NK-92 treated with Interleukin-12 subunit alpha and Interleukin-12 subunit beta, amount 100 ng/mL, for 24 hours (cell line): ENCODE data around the gene TMEM250.

Source experiments
- DNase-seq: peaks from one replicate; lab custom pipeline; 2025; lab: John Stamatoyannopoulos, UW

TMEM250 gene

DNA sequence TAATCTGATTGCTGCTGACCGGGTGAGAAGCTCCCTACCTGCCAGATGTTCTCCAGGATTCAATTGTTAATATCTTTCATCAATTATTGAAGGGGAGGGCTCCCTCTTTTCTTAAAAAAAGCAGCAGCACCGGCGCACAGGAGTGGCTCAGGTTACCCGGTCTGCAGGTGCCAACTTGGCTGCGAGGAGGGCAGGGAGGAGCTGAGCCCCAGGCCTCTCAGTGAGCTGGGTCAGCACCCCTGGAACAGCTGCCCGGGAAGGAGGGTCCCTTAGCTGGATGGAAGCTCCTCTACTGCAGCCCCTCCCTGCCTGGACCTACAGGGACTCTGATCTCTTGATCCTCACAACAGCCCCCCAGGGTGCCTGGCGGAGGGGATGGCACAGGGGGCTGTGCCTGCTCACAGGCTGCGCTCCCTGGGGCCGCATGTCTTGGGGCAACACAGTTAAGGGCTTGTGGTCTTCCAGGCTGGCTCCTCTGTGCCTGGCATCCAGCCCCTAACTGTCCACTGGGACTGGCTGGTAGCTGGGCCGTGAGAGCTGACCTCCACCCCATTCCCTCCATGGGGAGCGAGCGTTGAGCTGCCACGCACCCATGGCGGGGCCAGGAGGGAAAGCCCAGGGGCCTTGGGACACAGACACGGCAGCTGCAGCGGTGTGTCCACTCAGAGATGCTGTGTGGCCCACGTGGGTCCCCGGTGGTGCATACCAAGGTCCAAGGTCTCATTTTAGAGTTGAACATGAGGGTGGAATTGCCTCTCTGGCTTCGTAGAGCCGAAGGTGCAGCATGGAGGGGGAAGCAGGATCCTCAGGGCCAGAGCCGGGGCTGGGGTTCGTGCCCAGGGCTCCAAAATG lies 28.6 kb upstream of the TMEM250 start:
- DNase-seq = no peak

DNA sequence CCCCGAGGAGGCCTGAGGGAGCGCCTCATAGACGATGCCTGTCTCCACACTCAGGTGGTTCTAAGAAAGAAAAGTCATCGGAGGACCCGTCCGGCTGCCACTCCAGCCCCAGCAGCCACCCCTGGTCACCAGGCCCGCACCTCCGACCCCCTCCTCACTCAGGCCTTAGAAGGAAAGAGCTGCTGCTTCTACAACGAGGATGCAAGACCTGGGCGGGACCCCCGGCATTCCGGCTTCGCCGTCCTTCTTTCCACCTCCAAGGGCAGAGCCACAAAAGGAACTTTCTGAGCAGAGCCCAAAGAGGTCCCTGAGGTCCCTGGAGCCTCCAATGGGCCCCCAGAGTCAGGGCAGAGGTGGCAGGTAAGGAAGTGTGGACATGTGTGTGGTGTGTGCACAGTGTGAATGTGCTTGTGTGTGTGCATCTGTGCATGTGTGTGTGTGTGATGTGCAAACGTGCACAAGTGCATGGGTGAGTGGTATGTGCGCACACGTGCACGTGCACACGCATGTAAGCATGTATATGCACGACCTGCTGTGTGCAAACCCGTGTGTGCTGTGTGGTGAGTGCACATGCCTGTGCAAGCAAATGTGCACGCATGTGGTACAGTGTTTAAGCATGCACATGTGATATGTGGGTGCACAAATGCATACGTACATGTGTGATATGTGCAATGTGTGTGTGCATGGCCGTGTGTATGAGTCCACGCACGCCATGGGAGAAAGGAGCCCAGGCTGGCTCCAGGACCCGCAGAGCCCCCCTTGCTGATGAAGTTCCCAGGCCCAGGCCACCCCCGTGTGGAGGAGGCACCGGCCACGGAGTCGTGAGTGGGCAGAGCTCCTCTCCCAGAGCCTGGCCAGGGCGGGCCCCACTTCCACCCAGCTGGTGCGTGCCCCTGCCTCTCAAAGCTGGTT lies 27.7 kb upstream of the TMEM250 start:
- no peak for DNase-seq

DNA sequence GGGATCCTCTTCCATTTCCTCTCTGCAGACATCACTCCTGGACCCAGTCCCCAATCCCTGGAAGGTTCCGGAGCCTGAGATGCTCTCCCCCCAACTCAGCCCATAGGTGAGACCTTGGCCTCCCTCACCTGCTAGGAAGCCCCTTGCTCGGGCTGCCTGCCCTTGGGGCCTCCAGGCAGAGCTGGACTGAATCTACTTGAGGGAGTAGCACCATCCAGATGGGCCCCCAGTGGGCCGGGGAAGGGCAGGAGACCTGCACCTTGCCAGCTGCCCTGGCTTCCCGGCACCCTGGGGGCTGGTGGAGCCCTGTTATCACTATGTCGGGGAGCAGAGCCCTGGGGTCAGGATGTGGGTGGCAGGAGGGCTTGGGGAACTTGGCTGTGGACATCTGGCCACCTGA lies 26.9 kb upstream of the TMEM250 start:
- DNase-seq = no peak

DNA sequence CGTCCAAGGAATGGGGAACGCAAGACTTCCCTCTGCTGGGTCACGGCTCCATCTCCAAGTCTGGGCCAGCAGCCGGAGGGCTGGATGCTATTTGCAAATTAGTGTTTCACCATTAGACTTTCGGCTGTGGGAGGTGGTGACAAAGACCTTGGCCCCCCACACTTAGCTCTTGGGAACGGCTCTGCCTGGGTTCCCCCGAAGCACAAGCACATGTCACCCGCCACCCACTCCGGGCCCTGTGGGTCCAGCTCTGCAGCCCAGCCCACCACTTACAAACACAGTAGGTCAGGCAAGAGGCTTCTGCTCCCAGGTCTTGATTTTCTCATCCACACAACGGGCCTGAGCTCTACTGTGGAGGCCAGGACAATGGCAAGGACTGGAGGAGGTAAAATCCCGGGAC lies 25.8 kb upstream of the TMEM250 start:
- no peak for DNase-seq

DNA sequence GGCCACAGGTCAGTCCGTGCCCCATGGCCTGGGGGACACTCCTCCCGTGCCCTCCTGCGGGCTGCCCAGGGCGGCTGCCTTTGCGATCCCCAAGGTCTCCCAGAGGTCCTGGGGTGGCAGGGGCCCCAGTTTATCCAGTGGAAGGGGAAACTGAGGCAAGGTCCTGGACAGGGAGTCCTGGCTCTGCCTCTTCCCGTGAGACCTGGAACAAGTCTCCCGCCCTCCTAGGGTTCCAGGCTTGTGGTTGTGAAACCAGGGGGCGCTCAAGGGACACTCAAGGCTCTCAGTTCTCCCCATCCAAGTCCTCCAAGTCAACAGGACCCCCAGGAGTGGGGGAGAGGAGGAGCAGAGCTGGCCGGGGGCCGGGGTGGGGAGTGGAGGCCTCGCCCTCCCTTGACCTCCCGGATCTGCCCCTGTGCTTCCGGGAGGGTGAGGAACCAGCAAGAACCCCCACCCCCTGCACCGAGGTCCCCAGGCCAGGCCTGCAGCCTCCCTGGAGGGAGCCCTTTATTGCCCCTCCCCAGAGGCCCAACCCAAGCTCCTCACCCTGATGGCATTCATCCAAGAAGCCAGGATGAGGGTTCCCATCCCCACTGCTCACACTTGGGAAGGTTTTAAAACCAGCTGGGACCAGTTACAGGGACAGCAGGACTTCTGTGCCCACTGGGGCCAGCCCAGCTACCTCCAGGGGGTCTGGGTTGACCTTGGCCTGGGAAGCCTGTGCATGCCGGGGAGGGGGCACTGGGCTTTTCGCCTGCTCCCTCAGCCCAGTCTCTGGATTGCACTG lies 24.7 kb upstream of the TMEM250 start:
- DNase-seq = no peak

DNA sequence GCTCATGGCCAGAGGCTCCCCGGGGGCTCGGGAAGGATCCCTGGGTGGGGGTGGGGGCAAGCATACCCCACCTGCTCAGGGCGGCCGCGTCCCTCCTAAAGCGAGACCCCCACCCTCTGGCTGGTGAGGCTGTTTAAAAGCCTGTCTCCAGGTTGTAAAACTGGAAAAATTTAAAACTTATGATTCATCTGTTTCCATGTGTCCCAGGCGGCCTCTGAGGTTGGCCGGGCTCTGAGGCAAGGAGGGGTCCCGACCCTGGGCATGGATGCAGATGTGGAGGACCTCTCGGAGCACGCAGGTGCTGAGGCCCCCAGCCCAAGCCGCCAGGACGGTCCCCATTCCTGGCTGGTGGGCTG lies 24.2 kb upstream of the TMEM250 start:
- no peak for DNase-seq

DNA sequence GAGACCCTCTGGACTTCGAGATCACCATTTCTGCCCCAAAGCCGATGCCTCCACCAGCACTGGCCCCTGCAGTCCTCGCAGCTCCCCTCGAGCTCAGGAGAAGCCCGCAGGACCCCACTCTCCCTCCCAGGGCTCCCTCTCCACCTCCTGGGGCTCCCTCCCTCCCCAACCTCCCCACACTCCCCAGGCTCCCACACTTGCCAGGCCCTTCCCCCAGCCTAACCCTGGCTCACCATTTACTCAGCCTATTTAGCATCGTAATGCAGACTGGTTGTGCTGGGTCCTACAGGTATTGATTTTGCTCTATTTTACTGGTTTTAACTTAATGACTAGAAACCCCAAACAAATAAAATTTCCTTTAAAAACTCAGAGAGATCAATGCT lies 23.7 kb upstream of the TMEM250 start:
- no peak for DNase-seq

DNA sequence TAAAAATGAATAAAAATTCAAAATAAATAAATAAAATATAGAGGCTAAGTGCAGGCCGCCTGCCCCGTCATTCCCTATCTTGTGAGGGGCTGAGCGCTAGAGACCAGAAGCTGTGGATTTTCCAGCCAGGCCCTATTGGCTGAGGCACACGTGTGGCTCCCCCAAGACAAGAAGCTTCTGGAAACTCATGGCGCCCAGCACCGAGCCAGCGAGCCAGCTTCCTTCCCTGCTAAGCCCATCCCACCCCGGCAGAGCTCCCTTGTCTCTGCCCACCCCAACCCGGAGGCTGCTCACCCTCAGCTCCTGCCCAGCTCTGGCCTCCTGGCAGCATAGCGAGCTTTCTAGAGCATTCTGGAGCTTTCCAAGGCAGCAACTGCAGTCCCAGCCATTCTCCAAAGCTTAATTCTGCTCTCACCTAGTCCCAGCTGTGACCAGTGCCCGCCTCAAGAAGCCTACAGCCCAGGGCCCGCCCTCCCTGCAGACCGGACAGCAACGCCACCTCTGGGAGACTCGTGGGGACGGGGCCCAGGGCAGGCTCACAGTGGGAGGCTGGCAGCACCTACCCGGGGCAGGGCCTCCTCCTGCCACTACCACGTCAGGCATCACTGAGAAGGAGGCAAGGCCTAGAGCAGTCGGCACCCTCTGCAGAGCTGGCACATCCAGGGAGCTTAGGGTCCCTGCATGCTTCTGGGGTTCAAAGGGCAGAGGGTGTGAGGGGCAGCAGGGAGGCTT lies 23.2 kb upstream of the TMEM250 start:
- DNase-seq = no peak

DNA sequence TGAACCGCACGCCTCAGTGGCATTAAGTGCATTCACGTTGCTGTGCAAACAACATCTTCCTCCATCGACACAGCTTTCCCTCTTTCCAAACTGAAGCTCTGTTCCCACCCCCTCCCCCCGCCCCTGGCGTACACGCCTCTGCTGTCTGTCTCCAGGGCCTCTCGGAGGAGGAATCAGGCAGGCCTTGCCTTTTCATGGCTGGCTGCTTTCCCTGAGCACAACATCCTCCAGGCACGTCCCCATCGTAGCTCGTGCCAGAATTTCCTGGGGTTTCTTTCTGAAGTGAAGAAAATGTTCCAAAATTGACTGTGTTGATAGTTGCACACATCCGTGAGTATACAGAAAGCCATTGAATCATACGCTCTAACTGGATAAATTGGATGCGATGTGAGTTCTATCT lies 22.3 kb upstream of the TMEM250 start:
- DNase-seq = no peak

DNA sequence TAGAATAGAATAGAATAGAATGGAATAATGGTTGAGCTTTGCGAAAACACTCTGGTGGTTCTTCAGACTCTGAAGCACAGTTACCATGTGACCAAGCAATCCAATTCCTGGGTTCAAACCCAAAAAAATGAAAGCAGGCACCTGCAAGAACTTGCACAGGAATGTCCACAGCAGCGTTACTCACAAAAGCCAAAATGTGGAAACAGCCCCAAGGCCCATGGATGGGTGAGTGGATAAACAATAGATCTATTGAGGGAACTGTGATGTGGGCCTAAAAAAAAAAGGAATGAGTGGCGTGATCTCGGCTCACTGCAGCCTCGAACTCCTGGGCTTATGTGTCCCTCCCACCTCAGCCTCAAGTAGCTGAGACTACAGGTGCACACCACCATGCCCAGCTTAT lies 21.4 kb upstream of the TMEM250 start:
- DNase-seq = no peak

DNA sequence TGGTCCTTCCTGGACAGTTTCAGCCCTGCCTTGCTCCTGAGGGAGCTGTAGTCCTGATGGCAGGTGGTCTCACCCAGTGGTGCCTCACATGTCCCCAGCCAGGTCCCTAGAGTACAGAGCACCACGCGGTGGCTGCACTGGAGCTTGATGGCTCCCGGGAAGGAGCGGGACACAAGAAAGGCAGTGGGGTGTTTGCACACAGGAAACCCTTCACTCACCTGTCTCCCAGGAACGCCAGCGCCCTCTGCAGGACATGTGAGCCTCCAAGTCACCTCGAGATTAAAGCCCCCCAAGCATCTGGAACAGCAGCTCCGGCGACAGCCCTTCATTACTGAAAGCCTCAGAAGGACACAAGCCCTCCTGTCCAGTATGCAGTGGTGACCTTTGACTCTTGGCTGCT lies 19.9 kb upstream of the TMEM250 start:
- DNase-seq = no peak

DNA sequence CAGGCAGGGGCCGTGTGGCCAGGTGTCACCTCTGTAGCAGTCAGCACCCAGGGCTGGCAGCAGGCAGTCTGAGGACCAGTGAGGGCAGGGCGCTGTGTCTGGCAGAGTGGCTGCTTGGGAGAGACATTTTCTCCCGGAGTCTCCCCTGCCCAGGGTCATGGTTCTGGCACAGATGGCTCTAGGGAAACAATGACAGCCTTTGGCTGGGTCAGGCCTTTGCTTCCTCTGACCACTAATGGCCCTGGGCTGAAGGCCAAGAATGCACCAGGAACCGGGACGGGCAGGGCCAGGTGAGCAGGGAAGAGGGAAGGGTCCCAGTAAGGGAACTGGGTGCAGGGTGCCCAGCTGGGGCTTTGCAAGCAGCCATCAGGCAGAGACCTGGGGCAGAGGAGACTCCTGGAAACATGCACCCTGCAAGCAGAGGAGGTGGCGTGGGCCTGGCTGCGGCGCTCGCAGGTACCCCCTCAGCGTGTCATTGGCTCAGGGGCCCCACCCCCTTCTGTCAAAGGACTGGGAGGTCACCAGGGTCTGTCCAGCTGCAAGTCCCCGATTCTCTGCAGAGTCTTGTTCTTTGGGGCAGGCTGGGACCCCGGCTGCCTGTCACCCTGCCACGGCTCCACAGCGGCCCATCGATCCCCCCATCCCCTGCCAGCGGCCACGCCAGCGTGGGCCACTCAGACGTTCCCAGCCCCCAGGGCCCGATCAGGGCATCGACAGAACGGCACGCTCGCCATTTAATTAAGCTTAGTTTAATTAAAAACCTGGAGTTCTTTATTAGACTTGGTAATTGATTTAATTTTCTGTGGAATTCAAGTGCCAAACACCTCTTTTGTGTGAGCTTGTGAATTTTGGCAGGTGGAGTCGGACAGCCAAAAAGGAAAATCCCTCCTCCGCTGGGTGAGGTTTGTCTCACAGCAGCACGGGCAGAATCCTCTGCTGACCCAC lies 18.9 kb upstream of the TMEM250 start:
- DNase-seq = no peak

DNA sequence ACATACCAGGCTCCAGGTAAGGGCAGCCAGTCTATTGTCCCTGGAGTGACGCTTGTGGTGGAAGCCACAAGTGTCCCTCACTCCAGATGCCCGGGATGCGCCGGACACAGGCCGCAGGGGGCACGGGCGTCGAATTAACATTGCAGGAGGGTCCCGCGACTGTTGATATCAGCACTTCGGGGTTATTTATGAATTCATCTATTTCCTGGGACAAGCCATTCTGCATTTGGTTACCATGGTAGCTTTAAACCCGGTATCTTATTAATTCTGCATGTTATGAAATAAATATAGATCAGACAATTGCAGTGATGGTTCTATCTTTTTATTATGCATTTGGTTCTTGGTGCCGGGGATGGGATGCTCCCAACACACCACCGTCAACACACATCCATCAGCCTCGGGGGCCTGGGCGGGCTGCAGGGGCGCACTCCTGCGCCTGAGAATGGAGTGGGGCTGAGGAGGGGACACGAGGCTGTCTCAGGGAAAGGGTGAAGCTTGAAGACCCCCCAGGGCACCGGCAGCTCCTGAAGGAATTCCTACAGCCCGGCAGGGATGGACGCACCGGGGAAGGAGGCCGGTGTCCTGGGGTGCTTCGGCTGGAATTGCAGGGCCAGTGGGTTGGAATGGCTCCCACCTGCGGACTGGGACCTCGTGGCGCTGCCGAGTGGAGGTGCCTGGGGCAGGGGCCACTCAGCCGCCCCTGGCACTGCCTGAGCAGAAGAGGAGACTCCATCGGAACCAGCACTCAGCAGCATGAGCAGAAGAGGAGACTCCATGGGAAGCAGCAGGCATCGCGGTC lies 17.7 kb upstream of the TMEM250 start:
- no peak for DNase-seq

DNA sequence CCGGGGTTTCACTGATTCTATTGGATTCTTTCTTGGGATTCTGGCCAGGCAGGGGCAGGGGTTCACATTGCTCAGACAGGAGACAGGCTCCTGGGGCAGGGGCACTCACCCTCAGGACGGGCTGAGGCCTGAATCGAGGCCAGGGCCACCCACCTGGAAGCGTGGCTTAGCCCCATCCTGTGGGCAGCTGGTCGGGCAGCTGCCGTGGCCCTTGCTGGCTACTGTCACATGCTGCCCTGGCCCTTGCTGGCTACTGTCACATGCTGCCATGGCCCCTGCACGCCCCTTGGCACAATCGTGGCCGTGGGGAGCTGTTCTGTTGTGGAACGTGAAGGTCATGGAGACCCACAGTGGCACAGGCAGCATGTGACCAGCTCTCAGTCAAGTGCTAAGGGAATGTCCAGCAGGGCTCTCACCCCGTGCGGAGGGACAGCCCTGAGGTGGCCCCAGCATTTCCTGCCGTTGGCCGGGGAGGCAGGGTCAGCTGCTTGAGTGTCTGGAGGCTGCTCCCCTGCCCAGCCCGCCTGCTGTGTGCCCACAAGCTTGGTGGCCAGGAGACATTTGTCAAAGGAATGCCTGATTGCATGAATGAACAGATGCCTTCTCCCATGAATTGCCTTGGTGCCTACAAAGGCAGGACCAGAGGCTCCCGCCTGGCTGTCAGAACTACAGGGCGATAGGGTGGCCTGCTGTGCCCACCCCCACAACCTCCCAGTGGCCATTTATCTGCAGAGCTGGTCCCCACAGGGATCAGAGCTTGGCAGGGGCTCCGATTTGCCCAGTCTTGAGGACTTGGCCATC lies 16.9 kb upstream of the TMEM250 start:
- DNase-seq = no peak

DNA sequence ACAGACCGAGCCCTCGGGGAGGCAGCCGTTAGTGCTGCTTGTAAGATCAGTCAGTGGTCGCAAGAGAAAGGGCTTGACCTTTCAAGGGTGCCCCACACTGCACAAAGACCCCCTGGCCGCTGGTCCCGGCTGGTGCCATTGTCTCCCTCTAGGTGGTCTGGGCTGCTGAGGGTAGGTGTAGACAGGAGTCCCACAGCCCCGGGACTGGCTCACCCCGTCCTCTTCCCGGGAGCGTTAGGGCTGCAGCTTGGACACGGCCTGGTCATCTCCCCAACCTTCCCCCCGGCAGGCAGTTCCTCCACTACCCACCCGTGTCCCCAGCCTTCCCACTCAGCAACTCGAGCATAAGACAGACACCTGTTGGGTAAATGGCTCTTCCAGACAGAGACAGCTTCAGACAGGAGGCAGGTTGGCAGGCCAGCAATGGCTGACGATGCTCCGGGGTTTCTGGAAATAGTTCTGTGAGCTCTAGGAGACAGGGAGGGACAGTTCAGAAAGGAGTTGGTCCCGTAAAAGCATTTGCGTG lies 15.3 kb upstream of the TMEM250 start:
- DNase-seq = no peak

DNA sequence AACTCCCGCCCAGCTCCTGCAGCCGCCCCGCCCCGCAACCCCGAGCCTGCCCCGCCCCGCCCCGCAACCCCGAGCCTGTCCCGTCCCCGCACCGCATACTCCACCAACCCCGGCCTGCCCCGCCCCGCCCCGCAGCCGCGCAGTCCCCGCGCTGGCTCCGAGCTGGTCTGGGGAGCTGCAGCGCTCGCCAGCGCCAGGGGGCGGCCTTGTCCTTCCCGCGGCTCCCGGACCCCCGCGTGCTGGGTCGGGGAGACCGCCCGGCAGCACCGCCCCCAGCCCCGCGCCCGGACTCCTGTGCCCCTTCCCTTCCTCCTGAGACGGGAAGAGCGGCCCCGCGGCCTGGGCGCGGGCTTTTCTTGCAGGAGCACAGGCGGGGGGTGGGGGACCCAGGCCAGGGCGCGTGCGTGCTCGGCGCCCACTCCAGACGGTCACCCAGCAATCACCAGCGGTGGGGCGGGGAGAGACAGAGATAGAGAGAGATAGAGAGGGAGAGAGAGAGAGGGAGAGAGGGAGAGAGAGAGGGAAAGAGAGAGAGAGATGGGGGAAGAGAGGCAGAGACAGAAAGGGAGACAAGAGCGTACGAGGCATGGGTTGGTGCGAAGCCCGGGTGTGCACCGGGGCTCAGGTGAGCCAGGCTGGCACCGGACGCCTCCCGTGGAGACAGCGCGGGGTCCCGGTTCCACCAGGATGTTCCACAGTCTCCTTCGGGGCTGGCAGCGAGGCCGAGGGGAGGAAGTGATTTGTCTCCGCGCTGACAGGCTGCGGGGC lies 14.7 kb upstream of the TMEM250 start:
- no peak for DNase-seq

DNA sequence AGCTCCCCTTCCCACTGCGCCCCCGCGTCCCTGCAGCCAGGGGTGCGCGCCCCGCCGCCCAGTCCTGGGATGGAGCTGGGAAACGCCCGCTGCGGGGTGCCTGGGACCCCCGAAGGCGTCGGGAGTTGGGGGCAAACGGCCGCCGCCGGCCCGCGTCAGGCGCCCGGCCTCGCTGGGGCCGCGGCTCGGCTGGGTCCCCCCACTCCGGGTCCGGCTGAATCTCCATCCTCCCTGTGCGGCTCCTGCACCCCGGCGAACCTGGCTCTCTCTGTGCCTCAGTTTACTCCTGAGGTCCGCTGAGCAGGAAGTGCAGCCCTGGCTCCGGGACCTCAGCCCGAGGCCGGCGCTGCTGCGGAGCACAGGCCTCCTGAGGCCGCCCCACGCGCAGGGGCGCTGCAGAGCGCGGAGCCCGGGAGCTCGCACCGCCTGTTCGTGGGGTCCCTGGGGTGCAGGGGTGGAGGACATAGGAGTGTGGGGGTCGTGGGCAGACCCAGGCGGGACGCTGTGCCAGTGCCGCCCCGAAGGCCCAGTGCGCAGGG lies 13.9 kb upstream of the TMEM250 start:
- DNase-seq = no peak
